Smooth muscle cell (in vitro differentiated cells): Measurements from ENCODE around the gene DENND10. TPM values are rescaled to one million over a fixed set of nuclear protein-coding genes. Genes with fewer than 3 reads are reported as not detected.

Source experiments
- DNase-seq: peaks from one replicate; lab custom pipeline; 2025; ENCODE audit not compliant: unreplicated experiment; lab: John Stamatoyannopoulos, UW
- H2AFZ ChIP-seq: fragments of 200-600 bp; sonication (generic); 2 replicates; pipeline ENCODE4 v1.6.0; 2016; ENCODE audit warnings: antibody characterized with exemption, low read depth, mild to moderate bottlenecking
- H3F3A ChIP-seq: fragments of 200-600 bp; sonication (generic); 2 replicates; pipeline ENCODE4 v1.6.0; 2017; ENCODE audit warnings: antibody characterized with exemption, low read depth
- H3K27ac ChIP-seq: fragments of 200-600 bp; sonication (generic); 2 replicates; pipeline ENCODE4 v1.5.1; 2016; ENCODE audit warnings: low read depth, mild to moderate bottlenecking
- H3K27me3 ChIP-seq: fragments of 200-600 bp; sonication (generic); 2 replicates; pipeline ENCODE4 v1.6.1; 2016; ENCODE audit warnings: low read depth, mild to moderate bottlenecking
- H3K36me3 ChIP-seq: fragments of 200-600 bp; sonication (generic); 2 replicates; pipeline ENCODE4 v1.5.1; 2016; ENCODE audit warnings: low read depth
- H3K4me1 ChIP-seq: fragments of 200-600 bp; sonication (generic); 2 replicates; pipeline ENCODE4 v1.5.1; 2016; ENCODE audit warnings: low read depth
- H3K4me2 ChIP-seq: fragments of 200-600 bp; sonication (generic); 2 replicates; pipeline ENCODE4 v1.6.0; 2016; ENCODE audit warnings: mild to moderate bottlenecking
- H3K4me3 ChIP-seq: fragments of 200-600 bp; sonication (generic); 2 replicates; pipeline ENCODE4 v1.5.1; 2016; ENCODE audit warnings: mild to moderate bottlenecking
- H3K79me2 ChIP-seq: fragments of 200-600 bp; sonication (generic); 2 replicates; pipeline ENCODE4 v1.6.0; 2016; ENCODE audit warnings: low read depth, mild to moderate bottlenecking
- H3K9ac ChIP-seq: fragments of 200-600 bp; sonication (generic); 2 replicates; pipeline ENCODE4 v1.6.0; 2016; ENCODE audit warnings: low read depth
- H3K9me3 ChIP-seq: fragments of 200-600 bp; sonication (generic); replicated peaks from 2 replicates; pipeline ENCODE4 v1.5.1; 2016; ENCODE audit warnings: low read depth
- H4K20me1 ChIP-seq: fragments of 200-600 bp; sonication (generic); 2 replicates; pipeline ENCODE4 v1.6.0; 2016; ENCODE audit warnings: low read depth
- WGBS: methylation state at CpG from one replicate; pipeline ENCODE4 v1.1.7; 2016; ENCODE audit warnings: low lambda C conversion rate; 5-methylcytosine and 5-hydroxymethylcytosine counted together
- polyA plus RNA-seq: library from polyadenylated mRNA; unstranded; fragments of >200 nt; fragmentation: Nextera tagmentation; extraction: Ambion mirVana; gene quantifications from 2 replicates; pipeline ENCODE4 v1.2.1, GENCODE V29; 2016
- total RNA-seq: library from RNA; depleted of rRNA; stranded (reverse); fragments of >200 nt; gene quantifications from 2 replicates; pipeline ENCODE4 v1.2.3, GENCODE V29; 2014
- TF ChIP-seq, protein P1 (sequence below): fragments of 200-600 bp; sonication (generic); IDR thresholded peaks from 2 replicates; pipeline ENCODE4 v1.5.1; 2017; ENCODE audit warnings: borderline replicate concordance, mild to moderate bottlenecking, antibody characterized with exemption; ENCODE audit not compliant: insufficient read depth, poor library complexity, severe bottlenecking

Gene DENND10
- total and polyA plus RNA-seq, 2 experiments from 2014 or later = 45.1 to 57.2 TPM

GRCh38 chr10:119059557-119059956 is 44.4 kb upstream of the DENND10 start:
- H3K4me2 ChIP-seq = no peak overlapping the region
- H3K9ac ChIP-seq = no peak overlapping the region
- no peak for DNase-seq
- peaks cover 64% of the 10 kb centered on the region for H3K36me3 ChIP-seq
- H3K79me2 ChIP-seq = peaks cover 88% of the 10 kb centered on the region
- H3K4me3 ChIP-seq = no peak overlapping the region
- no peaks in the 10 kb centered on the region for H3K4me1 ChIP-seq
- TF ChIP-seq, protein P1, sequence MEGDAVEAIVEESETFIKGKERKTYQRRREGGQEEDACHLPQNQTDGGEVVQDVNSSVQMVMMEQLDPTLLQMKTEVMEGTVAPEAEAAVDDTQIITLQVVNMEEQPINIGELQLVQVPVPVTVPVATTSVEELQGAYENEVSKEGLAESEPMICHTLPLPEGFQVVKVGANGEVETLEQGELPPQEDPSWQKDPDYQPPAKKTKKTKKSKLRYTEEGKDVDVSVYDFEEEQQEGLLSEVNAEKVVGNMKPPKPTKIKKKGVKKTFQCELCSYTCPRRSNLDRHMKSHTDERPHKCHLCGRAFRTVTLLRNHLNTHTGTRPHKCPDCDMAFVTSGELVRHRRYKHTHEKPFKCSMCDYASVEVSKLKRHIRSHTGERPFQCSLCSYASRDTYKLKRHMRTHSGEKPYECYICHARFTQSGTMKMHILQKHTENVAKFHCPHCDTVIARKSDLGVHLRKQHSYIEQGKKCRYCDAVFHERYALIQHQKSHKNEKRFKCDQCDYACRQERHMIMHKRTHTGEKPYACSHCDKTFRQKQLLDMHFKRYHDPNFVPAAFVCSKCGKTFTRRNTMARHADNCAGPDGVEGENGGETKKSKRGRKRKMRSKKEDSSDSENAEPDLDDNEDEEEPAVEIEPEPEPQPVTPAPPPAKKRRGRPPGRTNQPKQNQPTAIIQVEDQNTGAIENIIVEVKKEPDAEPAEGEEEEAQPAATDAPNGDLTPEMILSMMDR = no peak
- H3F3A ChIP-seq = peaks cover 20% of the 10 kb centered on the region
- no peak overlapping the region for H2AFZ ChIP-seq
- H3K27me3 ChIP-seq = no peaks in the 10 kb centered on the region
- no peaks in the 10 kb centered on the region for H3K9me3 ChIP-seq
- H4K20me1 ChIP-seq = peaks cover 95% of the 10 kb centered on the region
- 88% methylated on average over 4 of the region's 4 CpGs for WGBS
- H3K27ac ChIP-seq = no peak overlapping the region

- no peaks in the 10 kb centered on the region for H3K4me1 ChIP-seq
- DNase-seq = no peak
- no peak overlapping the region for H3K4me2 ChIP-seq
- H3F3A ChIP-seq = peaks cover 21% of the 10 kb centered on the region
- H4K20me1 ChIP-seq = peaks cover 95% of the 10 kb centered on the region
- no peak overlapping the region for H2AFZ ChIP-seq
- peaks cover 90% of the 10 kb centered on the region for H3K79me2 ChIP-seq
- H3K9ac ChIP-seq = no peak overlapping the region
- H3K36me3 ChIP-seq = peaks cover 62% of the 10 kb centered on the region
- 100% methylated on average over 1 of the region's 1 CpG for WGBS
- TF ChIP-seq, protein P1 = no peak
- no peaks in the 10 kb centered on the region for H3K9me3 ChIP-seq
- no peaks in the 10 kb centered on the region for H3K27me3 ChIP-seq
- no peak overlapping the region for H3K27ac ChIP-seq
- no peak overlapping the region for H3K4me3 ChIP-seq
Observed at GRCh38 chr10:119060107-119060506, 43.8 kb upstream of the DENND10 start.

- no peak overlapping the region for H3K27ac ChIP-seq
- H3K27me3 ChIP-seq = no peaks in the 10 kb centered on the region
- H3K4me2 ChIP-seq = no peak overlapping the region
- no peak for DNase-seq
- TF ChIP-seq, protein P1 = no peak
- peaks cover 60% of the 10 kb centered on the region for H3K36me3 ChIP-seq
- H3K4me1 ChIP-seq = no peaks in the 10 kb centered on the region
- no peak overlapping the region for H3K9ac ChIP-seq
- peaks cover 95% of the 10 kb centered on the region for H4K20me1 ChIP-seq
- H3K4me3 ChIP-seq = no peak overlapping the region
- WGBS = 91% methylated on average over 1 of the region's 1 CpG
- no peaks in the 10 kb centered on the region for H3K9me3 ChIP-seq
- peaks cover 25% of the 10 kb centered on the region for H3F3A ChIP-seq
- H3K79me2 ChIP-seq = peaks cover 89% of the 10 kb centered on the region
- H2AFZ ChIP-seq = no peak overlapping the region
Observed at GRCh38 chr10:119061352-119061751, 42.6 kb upstream of the DENND10 start.

DNA sequence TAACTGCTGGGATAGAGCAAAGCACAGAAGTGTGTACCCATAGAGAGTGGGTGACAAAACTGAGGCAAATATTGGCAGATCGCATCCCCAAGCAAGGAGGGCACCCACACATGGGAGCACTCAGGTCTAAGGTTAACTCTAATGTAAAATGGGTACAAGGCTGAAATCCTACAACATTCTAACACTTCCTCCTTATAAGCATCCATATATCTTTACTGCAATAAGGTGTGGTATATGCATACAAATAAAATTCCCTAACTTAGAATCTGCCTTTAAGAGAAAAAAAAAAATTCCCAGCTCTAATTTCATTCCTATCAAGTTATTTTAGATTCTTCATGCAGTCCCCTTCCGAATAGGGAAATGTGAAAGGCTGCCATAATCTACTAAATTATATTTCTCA is 42.0 kb upstream of the DENND10 start:
- Histone ChIP-seq H3K27me3 (no peaks in the 10 kb centered on the region), H3K4me2 (no peak overlapping the region), H3K27ac (no peak overlapping the region), H3F3A (peaks cover 22% of the 10 kb centered on the region), H3K4me1 (no peaks in the 10 kb centered on the region), H4K20me1 (peaks cover 95% of the 10 kb centered on the region), H3K9me3 (no peaks in the 10 kb centered on the region), H3K79me2 (peaks cover 83% of the 10 kb centered on the region), H3K9ac (no peak overlapping the region), H3K36me3 (peaks cover 54% of the 10 kb centered on the region), H2AFZ (no peak overlapping the region), H3K4me3 (no peak overlapping the region)
- 96% methylated on average over 2 of the region's 2 CpGs for WGBS
- no peak for DNase-seq
- TF ChIP-seq, protein P1 = no peak
